Gastroesophageal sphincter (tissue), 3 donors: ENCODE results near the gene C19orf67.

Experiments used
- CTCF ChIP-seq, 4 experiments: fragments of 200-600 bp in 2 of 4; fragments of 450-650 bp in 2 of 4; sonication (generic) in 1 of 4; IDR thresholded peaks; one replicate each; pipeline ENCODE4 v1.5.1; 2017 to 2019; ENCODE audit warnings: antibody characterized with exemption in 4 of 4, mild to moderate bottlenecking in 2 of 4, moderate library complexity in 2 of 4
- EP300 ChIP-seq: sonication (generic); formaldehyde crosslinking; IDR thresholded peaks from one replicate; pipeline ENCODE4 v1.6.1; 2017; ENCODE audit warnings: antibody characterized with exemption, mild to moderate bottlenecking
- POLR2A ChIP-seq, 2 donors: fragments of 450-650 bp; IDR thresholded peaks; one replicate each; pipeline ENCODE4 v1.6.1; 2017; ENCODE audit warnings: antibody characterized with exemption in 2 of 2, mild to moderate bottlenecking in 2 of 2, moderate library complexity in 1 of 2
- POLR2AphosphoS5 ChIP-seq: sonication (generic); formaldehyde crosslinking; IDR thresholded peaks from one replicate; pipeline ENCODE4 v1.6.1; 2017; ENCODE audit warnings: antibody characterized with exemption

GRCh38 chr19:14086098-14086497 lies 515 bp upstream of the C19orf67 start:
- no peak for TF ChIP-seq CTCF (IDR thresholded peaks at IDR 0.05)
- no peak for TF ChIP-seq POLR2A (IDR thresholded peaks at IDR 0.05)
- no peak for TF ChIP-seq EP300
- TF ChIP-seq POLR2AphosphoS5 = no peak
